Right atrium auricular region (tissue), 2 donors: ENCODE results near the gene SPG21. TPM values are rescaled to one million over a fixed set of nuclear protein-coding genes. Genes with fewer than 3 reads are reported as not detected.

Source experiments
- DNase-seq: peaks from one replicate; pipeline ENCODE4 v3.0.0-alpha.2; 2019; ENCODE audit warnings: low spot score
- H3K27ac ChIP-seq, 2 donors: fragments of 200-600 bp; sonication (generic); 1 replicate in 1 of 2; 2 replicates in 1 of 2; pipeline ENCODE4 v1.5.1; 2016 to 2019
- H3K27me3 ChIP-seq, 2 donors: fragments of 200-600 bp; sonication (generic); one replicate each; pipeline versions ENCODE4 v1.5.1 to v1.6.0; 2017 to 2019
- H3K36me3 ChIP-seq: fragments of 200-600 bp; sonication (generic); one replicate; pipeline ENCODE4 v1.5.1; 2016
- H3K4me1 ChIP-seq, 2 donors: fragments of 200-600 bp; sonication (generic); one replicate each; pipeline versions ENCODE4 v1.5.1 to v1.6.0; 2017 to 2019
- H3K4me3 ChIP-seq, 2 donors: fragments of 200-600 bp; sonication (generic); 1 replicate in 1 of 2; 2 replicates in 1 of 2; pipeline ENCODE4 v1.5.1; 2017 to 2019; ENCODE audit warnings: mild to moderate bottlenecking in 1 of 2, moderate library complexity in 1 of 2
- H3K9me3 ChIP-seq, 2 donors: fragments of 200-600 bp; sonication (generic); one replicate each; pipeline ENCODE4 v1.5.1; 2019
- total RNA-seq, 2 donors: library from RNA; depleted of rRNA; stranded (reverse); fragments of >200 nt; gene quantifications; one replicate each; pipeline ENCODE4 v1.1.0, GENCODE V29; 2016
- TF ChIP-seq, protein P1 (sequence below), 2 donors: fragments of 200-600 bp; sonication (generic); IDR thresholded peaks; one replicate each; pipeline ENCODE4 v1.5.1; 2019; ENCODE audit warnings: antibody characterized with exemption in 2 of 2

SPG21 gene, protein sequence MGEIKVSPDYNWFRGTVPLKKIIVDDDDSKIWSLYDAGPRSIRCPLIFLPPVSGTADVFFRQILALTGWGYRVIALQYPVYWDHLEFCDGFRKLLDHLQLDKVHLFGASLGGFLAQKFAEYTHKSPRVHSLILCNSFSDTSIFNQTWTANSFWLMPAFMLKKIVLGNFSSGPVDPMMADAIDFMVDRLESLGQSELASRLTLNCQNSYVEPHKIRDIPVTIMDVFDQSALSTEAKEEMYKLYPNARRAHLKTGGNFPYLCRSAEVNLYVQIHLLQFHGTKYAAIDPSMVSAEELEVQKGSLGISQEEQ
- total RNA-seq: 10 to 100 TPM; 48.8 to 52.8 TPM

DNA sequence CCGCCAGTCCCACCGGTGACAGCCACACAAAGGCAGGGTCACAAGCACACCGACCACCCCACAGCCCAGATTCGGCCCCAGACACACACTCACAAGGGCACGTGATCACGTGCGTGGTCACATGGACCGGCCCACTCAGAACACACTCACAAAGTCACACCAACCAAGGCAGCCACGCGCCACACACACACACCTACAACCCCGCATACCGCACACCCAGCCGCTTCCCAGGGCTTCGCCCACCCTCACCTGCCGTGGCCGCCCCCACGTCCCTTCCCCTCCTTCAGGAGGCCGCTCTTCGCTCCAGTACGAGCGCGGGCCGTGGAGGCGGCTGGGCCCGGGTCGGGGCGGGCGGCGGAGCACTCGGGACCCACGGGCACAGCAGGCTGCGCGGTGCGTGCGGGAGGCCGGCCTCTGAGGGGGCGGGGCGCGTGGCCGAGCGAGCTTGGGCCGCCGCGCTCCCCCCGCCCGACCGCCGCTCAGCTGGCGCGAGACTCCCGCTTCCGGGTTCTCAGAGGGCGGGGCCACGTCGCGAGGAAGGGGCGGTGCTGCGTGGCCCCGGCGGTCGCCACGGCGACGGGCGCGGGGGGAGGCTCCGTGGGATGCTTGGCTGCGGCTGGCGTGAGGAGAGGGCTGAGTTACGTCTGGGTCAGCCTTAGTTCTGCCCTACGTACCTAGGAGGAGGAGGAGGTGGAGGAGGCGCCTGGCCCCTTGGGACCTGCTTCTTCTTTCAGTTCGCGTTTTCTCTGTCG, at the start of gene SPG21:
Gene SPG21, minus strand, starts transcription at position 499 of the 752 bp plus-strand sequence. CDS start 6,345 bp downstream, outside the sequence.
- H3K9me3 ChIP-seq: no peaks in the 10 kb centered on the region
- DNase-seq: peak; percentile 88
- H3K4me1 ChIP-seq: peaks cover 0 to 20% of the 10 kb centered on the region in 2 donors
- peak within 1 kb of the TSS; percentile 86 to 92 for H3K4me3 ChIP-seq
- no peaks in the 10 kb centered on the region for H3K27me3 ChIP-seq
- H3K36me3 ChIP-seq: no peaks in the 10 kb centered on the region
- peak within 1 kb of the TSS; percentile 91 for H3K27ac ChIP-seq
- TF ChIP-seq, protein P1, sequence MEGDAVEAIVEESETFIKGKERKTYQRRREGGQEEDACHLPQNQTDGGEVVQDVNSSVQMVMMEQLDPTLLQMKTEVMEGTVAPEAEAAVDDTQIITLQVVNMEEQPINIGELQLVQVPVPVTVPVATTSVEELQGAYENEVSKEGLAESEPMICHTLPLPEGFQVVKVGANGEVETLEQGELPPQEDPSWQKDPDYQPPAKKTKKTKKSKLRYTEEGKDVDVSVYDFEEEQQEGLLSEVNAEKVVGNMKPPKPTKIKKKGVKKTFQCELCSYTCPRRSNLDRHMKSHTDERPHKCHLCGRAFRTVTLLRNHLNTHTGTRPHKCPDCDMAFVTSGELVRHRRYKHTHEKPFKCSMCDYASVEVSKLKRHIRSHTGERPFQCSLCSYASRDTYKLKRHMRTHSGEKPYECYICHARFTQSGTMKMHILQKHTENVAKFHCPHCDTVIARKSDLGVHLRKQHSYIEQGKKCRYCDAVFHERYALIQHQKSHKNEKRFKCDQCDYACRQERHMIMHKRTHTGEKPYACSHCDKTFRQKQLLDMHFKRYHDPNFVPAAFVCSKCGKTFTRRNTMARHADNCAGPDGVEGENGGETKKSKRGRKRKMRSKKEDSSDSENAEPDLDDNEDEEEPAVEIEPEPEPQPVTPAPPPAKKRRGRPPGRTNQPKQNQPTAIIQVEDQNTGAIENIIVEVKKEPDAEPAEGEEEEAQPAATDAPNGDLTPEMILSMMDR (IDR thresholded peaks at IDR 0.05): no peak

DNA sequence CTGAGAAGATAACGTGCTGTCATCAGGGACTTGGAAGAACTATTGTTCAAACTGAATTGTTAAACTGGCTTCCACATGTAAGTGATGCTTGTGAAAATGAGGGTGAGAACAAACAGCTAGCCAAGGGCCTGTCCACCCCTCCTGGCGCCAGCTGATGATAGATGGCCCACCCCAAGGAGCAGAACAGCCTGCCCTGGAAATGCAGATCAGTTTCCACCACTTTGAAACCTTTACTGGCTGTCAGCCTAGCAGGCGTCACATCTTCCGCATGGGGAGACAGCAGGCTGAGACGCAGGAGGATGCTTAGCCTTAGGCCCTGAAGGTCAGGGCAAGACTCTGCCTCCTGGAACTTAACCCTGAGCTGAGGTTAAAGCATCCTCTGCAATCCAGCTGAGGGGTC, 49.1 kb upstream of the SPG21 start:
- no peaks in the 10 kb centered on the region for H3K36me3 ChIP-seq
- no peak for DNase-seq
- no peak overlapping the region for H3K27ac ChIP-seq
- TF ChIP-seq, protein P1 (IDR thresholded peaks at IDR 0.05): no peak
- no peaks in the 10 kb centered on the region for H3K27me3 ChIP-seq
- H3K4me1 ChIP-seq: peaks cover 0 to 2% of the 10 kb centered on the region in 2 donors
- H3K9me3 ChIP-seq: no peaks in the 10 kb centered on the region
- H3K4me3 ChIP-seq: no peak overlapping the region

DNA sequence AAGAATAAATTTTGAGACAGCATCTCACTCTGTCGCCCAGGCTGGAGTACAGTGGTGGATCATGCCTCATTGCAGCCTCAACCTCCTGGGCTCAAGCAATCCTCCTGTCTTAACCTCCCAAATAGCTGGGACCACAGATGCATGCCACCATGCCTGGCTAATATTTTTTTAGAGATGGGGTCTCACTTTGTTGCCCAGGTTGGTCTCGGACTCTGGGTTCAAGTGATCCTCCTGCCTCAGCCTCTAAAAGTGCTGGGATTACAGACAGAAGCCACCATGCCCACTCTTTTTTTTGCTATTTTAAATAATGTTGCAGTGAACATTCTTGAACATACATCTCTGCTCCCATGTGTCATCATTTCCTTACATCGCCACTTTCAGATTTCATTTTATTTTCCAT, 48.7 kb upstream of the SPG21 start:
- TF ChIP-seq, protein P1 (IDR thresholded peaks at IDR 0.05): no peak
- DNase-seq: no peak
- no peak overlapping the region for H3K27ac ChIP-seq
- no peaks in the 10 kb centered on the region for H3K9me3 ChIP-seq
- H3K27me3 ChIP-seq: no peaks in the 10 kb centered on the region
- no peaks in the 10 kb centered on the region for H3K36me3 ChIP-seq
- H3K4me3 ChIP-seq: no peak overlapping the region
- H3K4me1 ChIP-seq: peaks cover 0 to 6% of the 10 kb centered on the region in 2 donors

DNA sequence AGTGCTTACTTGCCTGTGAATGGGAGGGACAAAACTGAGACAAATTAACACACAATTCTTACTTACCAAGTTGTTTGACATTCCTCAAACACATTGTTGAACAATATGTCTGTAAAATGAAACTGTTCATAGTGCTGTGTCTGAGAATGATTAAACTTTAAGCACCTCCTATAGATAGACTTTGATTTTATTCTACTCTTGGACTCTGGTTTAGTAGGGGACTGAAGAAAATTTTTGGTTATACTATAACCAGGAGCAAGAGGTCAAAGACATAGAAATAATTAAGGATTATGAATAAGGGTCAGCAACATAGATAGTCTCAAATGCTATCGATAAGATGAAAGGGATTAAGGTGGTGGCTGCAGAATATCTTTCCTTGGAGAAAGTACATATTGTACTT, 47.6 kb upstream of the SPG21 start:
- no peak for DNase-seq
- peaks cover 0 to 8% of the 10 kb centered on the region in 2 donors for H3K4me1 ChIP-seq
- TF ChIP-seq, protein P1 (IDR thresholded peaks at IDR 0.05): no peak
- H3K4me3 ChIP-seq: no peak overlapping the region
- H3K36me3 ChIP-seq: no peaks in the 10 kb centered on the region
- H3K27me3 ChIP-seq: no peaks in the 10 kb centered on the region
- no peak overlapping the region for H3K27ac ChIP-seq
- H3K9me3 ChIP-seq: no peaks in the 10 kb centered on the region

DNA sequence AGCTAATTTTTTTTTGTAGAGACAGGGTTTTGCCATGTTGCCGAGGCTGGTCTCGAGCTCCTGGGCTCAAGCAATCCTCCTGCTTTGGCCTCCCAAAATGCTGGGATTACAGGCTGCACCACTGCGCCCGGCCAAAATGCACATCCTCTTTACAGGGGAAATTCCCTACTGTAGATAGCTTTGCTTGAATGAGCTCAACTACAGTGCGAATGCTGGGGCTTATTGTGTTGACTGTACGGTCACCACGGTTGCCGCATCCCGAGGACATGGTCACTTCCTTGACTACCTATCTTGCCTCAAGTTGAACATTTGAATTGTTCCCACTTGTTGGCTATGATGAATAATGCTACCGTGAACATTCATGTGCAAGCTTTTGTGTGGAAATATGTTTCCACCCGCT, 45.0 kb upstream of the SPG21 start:
- Histone ChIP-seq H3K4me3 (no peak overlapping the region), H3K4me1 (peaks cover 0 to 8% of the 10 kb centered on the region in 2 donors), H3K9me3 (no peaks in the 10 kb centered on the region), H3K27me3 (no peaks in the 10 kb centered on the region), H3K36me3 (no peaks in the 10 kb centered on the region), H3K27ac (no peak overlapping the region)
- DNase-seq: no peak
- TF ChIP-seq, protein P1 (IDR thresholded peaks at IDR 0.05): no peak
